ENCODE data around the gene GPR42. TPM values are rescaled to one million over a fixed set of nuclear protein-coding genes. Genes with fewer than 3 reads are reported as not detected.
A peak's percentile ranks its signal among the peaks of the same experiment; 100 is the strongest.
"Not testable (repeated sequence)": the region's sequence is repeated elsewhere in the genome, so short reads cannot be mapped to it uniquely, and the experiment has no call there.

Gene GPR42
- total RNA-seq, 1 experiment from 2014 or later = not detected

DNA sequence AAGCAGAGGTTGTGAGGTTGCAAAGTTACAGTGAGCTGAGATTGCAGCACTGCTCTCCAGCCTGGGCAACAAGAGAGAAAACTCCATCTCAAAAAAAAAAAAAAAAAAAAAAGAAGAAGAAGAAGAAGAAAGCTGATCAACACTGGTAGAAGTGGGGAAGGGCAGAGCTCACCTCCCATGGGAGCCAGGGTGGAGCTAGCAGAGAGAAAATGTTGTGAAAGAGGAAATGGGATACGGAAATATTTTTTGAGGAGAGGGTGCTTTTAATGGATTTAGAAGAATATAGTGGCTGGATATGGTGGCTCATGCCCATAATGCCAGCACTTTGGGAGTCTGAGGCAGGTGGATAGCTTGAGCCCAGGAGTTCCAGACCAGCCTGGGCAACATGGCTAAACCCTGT lies 6.8 kb downstream of the GPR42 start:
- Histone ChIP-seq H3K36me3 (no peaks in the 10 kb centered on the region), H3K27me3 (peaks cover 23% of the 10 kb centered on the region), H3K4me3 (no peak overlapping the region), H3K9me3 (no peaks in the 10 kb centered on the region)
- no peak for DNase-seq

GRCh38 chr19:35378356-35378755 lies 7.5 kb downstream of the GPR42 start:
- no peak for DNase-seq
- H3K36me3 ChIP-seq = no peaks in the 10 kb centered on the region
- no peak overlapping the region for H3K4me3 ChIP-seq
- H3K9me3 ChIP-seq = 0 out of 2 replicates have a peak, but pooled peaks cover 2% of the 10 kb centered on the region
- H3K27me3 ChIP-seq = peaks cover 22% of the 10 kb centered on the region

- not testable (repeated sequence) for H3K9me3 ChIP-seq, H3K4me3 ChIP-seq, H3K36me3 ChIP-seq, DNase-seq
- peaks cover 17% of the 10 kb centered on the region for H3K27me3 ChIP-seq
These were observed 8.7 kb downstream of the GPR42 start for GRCh38 chr19:35379545-35379944.

DNA sequence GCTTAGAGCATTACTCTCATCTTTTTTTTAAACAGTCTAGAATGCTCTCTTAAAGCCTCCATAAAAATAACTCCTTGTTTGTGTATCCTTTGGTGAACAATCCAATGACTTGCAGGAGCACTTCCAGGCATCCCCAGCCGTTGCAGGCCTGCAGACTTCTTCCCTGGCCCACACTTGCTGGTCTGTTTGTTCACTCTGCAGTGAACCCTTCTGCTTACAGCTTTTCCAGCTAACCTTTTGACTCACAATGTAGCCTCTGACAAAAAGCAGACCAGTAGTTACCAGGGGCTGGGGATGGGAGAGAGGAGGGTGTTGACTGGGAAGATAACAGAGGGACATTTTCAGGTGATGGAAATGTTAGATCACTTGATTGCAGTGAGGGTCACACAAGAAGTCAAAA lies 9.1 kb downstream of the GPR42 start:
- peaks cover 8% of the 10 kb centered on the region; the same call in 1 of the 2 replicates for H3K9me3 ChIP-seq
- no peak for DNase-seq
- no peak overlapping the region for H3K4me3 ChIP-seq
- peaks cover 16% of the 10 kb centered on the region; the same call in 1 of the 2 replicates for H3K27me3 ChIP-seq
- no peaks in the 10 kb centered on the region for H3K36me3 ChIP-seq

GRCh38 chr19:35380450-35381124 lies 9.7 kb downstream of the GPR42 start:
- Histone ChIP-seq H3K9me3 (peaks cover 14% of the 10 kb centered on the region), H3K36me3 (no peaks in the 10 kb centered on the region), H3K4me3 (no peak overlapping the region), H3K27me3 (peaks cover 16% of the 10 kb centered on the region; the same call in 1 of the 2 replicates)
- no peak for DNase-seq

GRCh38 chr19:35381318-35381717 lies 10.4 kb downstream of the GPR42 start:
- no peaks in the 10 kb centered on the region for H3K36me3 ChIP-seq
- H3K4me3 ChIP-seq = no peak overlapping the region
- H3K27me3 ChIP-seq = peaks cover 13% of the 10 kb centered on the region; the same call in 1 of the 2 replicates
- DNase-seq = no peak
- H3K9me3 ChIP-seq = peaks cover 19% of the 10 kb centered on the region

DNA sequence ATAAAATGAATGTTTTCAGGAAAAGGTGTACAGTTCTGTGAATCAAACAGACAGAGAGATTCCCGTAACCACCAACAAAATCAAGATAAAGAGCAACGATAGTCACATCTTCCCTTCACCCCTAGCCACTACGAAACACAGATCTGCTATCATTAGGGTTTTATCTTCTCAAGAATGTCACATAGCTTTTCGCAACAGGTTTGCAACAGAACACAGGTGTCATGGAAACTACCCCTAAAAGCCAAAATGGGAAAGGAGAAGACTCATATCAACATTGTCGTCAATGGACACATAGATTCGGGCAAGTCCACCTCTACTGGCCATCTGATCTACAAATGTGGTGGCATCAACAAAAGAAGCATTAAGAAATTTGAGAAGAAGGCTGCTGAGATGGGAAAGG lies 11.1 kb downstream of the GPR42 start:
- Histone ChIP-seq H3K9me3 (peaks cover 25% of the 10 kb centered on the region), H3K4me3 (no peak overlapping the region), H3K27me3 (peaks cover 9% of the 10 kb centered on the region; the same call in 1 of the 2 replicates), H3K36me3 (no peaks in the 10 kb centered on the region)
- DNase-seq = no peak

- no peak for DNase-seq
- no peaks in the 10 kb centered on the region for H3K36me3 ChIP-seq
- peaks cover 6% of the 10 kb centered on the region; the same call in 1 of the 2 replicates for H3K27me3 ChIP-seq
- no peak overlapping the region for H3K4me3 ChIP-seq
- H3K9me3 ChIP-seq = peaks cover 34% of the 10 kb centered on the region
These were observed 12.7 kb downstream of the GPR42 start for GRCh38 chr19:35383536-35383935.

- no peak for DNase-seq
- H3K27me3 ChIP-seq = no peaks in the 10 kb centered on the region; the same call in 1 of the 2 replicates
- no peak overlapping the region for H3K4me3 ChIP-seq
- H3K9me3 ChIP-seq = peaks cover 36% of the 10 kb centered on the region
- H3K36me3 ChIP-seq = no peaks in the 10 kb centered on the region
These were observed 17.6 kb downstream of the GPR42 start for GRCh38 chr19:35388277-35389054.

GRCh38 chr19:35389192-35389861 lies 18.5 kb downstream of the GPR42 start:
- H3K36me3 ChIP-seq = no peaks in the 10 kb centered on the region
- no peak overlapping the region for H3K4me3 ChIP-seq
- DNase-seq = no peak
- H3K9me3 ChIP-seq = peaks cover 36% of the 10 kb centered on the region
- H3K27me3 ChIP-seq = no peaks in the 10 kb centered on the region; the same call in 1 of the 2 replicates

DNA sequence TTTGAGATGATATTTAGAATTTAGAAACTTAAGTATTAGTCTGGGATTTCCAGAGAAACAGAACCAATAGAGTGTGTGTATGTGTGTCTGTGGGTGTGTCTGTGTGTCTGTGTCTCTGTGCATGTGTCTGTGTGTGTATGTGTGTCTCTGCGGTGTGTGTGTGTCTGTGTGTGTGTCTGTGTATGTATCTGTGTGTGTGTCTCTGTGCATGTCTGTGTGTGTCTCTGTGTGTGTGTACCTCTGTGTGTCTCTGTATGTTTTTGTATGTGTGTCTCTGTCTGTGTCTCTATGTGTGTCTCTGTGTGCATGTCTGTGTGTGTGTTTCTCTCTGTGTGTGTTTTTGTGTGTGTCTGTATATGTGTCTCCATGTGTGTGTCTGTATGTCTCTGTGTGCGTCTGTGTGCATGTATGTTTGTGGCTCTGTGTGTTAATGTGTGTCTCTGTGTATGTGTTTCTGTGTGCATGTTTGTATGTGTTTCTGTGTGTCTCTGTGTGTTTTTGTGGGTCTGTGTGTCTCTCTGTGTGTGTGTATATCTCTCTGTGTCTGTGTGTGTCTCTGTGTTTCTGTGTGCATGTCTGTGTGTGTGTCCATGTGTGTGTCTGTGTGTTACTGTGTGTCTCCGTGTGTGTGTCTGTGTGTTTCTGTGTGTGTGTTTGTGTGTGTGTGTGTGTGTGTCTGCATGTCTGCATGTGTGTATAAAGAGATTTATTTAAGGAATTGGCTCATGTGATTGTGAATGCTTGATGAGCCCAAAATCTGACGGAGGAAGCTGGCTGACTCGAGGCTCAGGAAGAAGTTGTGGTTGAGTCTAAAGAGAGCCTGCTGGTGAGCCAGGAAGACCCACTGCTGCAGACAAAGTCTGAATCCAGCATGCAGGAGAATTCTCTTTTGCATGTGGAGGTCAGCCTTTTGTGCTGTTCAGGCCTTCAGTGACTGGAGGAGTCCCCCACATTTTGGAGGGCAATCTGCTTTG lies 22.2 kb downstream of the GPR42 start:
- H3K9me3 ChIP-seq = peaks cover 4% of the 10 kb centered on the region; the same call in 1 of the 2 replicates
- H3K4me3 ChIP-seq = no peak overlapping the region
- DNase-seq = no peak
- no peaks in the 10 kb centered on the region for H3K36me3 ChIP-seq
- H3K27me3 ChIP-seq = peaks cover 2% of the 10 kb centered on the region; the same call in 1 of the 2 replicates

DNA sequence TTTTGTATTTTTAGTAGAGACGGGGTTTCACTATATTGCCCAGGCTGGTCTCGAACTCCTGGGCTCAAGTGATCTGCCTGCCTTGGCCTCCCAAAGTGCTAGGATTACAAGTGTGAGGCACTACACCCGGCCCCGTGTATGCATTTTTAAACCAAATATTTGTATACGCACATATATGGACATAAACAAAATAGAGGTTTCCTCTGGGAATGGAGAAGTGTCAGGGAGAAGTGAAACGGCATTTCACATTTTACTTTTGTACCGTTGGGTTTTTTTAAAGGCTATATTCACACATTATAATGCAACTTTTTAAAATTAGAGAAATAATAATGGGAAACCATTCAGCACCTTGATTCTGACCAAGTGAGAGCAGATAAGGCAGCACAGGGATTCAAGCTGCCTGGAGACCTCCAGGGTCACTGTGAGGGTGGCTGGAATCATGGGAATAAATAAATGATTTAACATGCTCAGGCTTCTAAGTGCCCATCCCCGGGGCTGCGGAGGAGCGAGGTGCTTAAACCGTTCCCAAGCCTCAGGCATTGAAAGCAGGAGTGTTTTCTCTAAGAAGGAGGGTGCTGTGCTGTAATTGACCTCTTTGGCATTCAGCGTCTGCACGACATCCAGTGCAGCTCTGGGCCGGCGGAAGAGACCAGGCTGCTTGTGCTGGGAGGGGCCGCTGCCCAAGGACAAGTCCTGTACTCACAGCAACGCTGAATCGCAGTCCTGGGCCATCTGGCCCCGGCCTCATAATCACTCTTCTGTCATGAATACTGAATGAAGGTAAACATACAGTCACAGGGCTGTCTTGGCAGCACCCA lies 24.7 kb downstream of the GPR42 start:
- Histone ChIP-seq H3K27me3 (peaks cover 2% of the 10 kb centered on the region; the same call in 1 of the 2 replicates), H3K4me3 (no peak overlapping the region), H3K36me3 (no peaks in the 10 kb centered on the region), H3K9me3 (no peaks in the 10 kb centered on the region)
- DNase-seq = no peak

- no peaks in the 10 kb centered on the region for H3K36me3 ChIP-seq
These were observed 25.5 kb downstream of the GPR42 start for GRCh38 chr19:35396240-35396885.

GRCh38 chr19:35397064-35397463 lies 26.2 kb downstream of the GPR42 start:
- Histone ChIP-seq H3K4me3 (no peak overlapping the region), H3K36me3 (no peaks in the 10 kb centered on the region), H3K9me3 (no peaks in the 10 kb centered on the region), H3K27me3 (peaks cover 2% of the 10 kb centered on the region; the same call in 1 of the 2 replicates)
- DNase-seq = peak; percentile 8

More at GRCh38 chr19:35396240-35396885, 25.5 kb downstream of the GPR42 start:
- no peak overlapping the region for H3K4me3 ChIP-seq
- no peak for DNase-seq
- peaks cover 2% of the 10 kb centered on the region; the same call in 1 of the 2 replicates for H3K27me3 ChIP-seq
- no peaks in the 10 kb centered on the region for H3K9me3 ChIP-seq

DNA sequence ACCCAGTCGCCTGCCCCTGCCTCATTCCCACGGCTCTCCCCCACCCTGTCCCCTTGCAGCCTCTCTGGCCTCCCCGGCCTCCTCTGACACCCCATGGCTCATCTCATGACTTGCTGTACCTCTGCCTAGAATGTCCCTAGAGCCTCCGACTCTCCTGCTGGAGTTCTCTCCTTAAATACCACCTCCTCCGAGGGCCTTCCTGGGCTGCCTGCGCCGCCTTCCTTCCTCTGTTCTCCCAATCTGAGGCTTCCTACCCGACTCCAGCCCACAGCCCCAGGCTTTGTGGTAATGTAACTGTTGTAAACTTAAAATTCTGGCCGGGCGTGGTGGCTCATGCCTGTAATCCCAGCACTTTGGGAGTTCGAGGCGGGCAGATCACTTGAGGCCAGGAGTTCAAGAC lies 27.7 kb downstream of the GPR42 start:
- no peaks in the 10 kb centered on the region for H3K9me3 ChIP-seq
- peaks cover 2% of the 10 kb centered on the region; the same call in 1 of the 2 replicates for H3K27me3 ChIP-seq
- H3K4me3 ChIP-seq = no peak overlapping the region
- no peak for DNase-seq
- no peaks in the 10 kb centered on the region for H3K36me3 ChIP-seq
